ENCODE results near the gene HAO2. TPM values are rescaled to one million over a fixed set of nuclear protein-coding genes. Genes with fewer than 3 reads are reported as not detected.
"Not testable (repeated sequence)": the region's sequence is repeated elsewhere in the genome, so short reads cannot be mapped to it uniquely, and the experiment has no call there.

HAO2 gene
- total RNA-seq, 2 donors from 2014 or later = not detected

GRCh38 chr1:119374208-119374874 lies 5.8 kb downstream of the HAO2 start:
- Histone ChIP-seq H3K9ac (ENCODE audit: extremely low read depth, low read length, poor library complexity, severe bottlenecking) (no peak overlapping the region), H3K9me3 (ENCODE audit: control insufficient read depth, low read length) (no peaks in the 10 kb centered on the region), H3K4me1 (ENCODE audit: control insufficient read depth, insufficient read depth, low read length) (no peaks in the 10 kb centered on the region), H3K4me3 (ENCODE audit: low read length) (no peak overlapping the region), H3K27ac (ENCODE audit: low read depth, low read length) (no peak overlapping the region), H3K36me3 (ENCODE audit: control insufficient read depth, insufficient read depth, low read length) (no peaks in the 10 kb centered on the region), H3K27me3 (ENCODE audit: control insufficient read depth, insufficient read depth, low read length, poor library complexity, severe bottlenecking) (no peaks in the 10 kb centered on the region)
- no peaks in the 10 kb centered on the region for H3K9me3 Mint-ChIP-seq
- peaks cover 7% of the 10 kb centered on the region for H3K27me3 Mint-ChIP-seq (ENCODE audit: insufficient read depth)
- TF ChIP-seq, protein P1, sequence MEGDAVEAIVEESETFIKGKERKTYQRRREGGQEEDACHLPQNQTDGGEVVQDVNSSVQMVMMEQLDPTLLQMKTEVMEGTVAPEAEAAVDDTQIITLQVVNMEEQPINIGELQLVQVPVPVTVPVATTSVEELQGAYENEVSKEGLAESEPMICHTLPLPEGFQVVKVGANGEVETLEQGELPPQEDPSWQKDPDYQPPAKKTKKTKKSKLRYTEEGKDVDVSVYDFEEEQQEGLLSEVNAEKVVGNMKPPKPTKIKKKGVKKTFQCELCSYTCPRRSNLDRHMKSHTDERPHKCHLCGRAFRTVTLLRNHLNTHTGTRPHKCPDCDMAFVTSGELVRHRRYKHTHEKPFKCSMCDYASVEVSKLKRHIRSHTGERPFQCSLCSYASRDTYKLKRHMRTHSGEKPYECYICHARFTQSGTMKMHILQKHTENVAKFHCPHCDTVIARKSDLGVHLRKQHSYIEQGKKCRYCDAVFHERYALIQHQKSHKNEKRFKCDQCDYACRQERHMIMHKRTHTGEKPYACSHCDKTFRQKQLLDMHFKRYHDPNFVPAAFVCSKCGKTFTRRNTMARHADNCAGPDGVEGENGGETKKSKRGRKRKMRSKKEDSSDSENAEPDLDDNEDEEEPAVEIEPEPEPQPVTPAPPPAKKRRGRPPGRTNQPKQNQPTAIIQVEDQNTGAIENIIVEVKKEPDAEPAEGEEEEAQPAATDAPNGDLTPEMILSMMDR (conservative IDR thresholded peaks at IDR 0.05) = no peak
- no peaks in the 10 kb centered on the region for H3K36me3 Mint-ChIP-seq (ENCODE audit: low read depth)
- WGBS, 2 experiments (ENCODE audit: insufficient coverage in 1 of 2, insufficient read length in 1 of 2) = 71 to 100% methylated on average over 1 to 4 of the region's 4 CpGs
- no peak for DNase-seq
- H3K4me1 Mint-ChIP-seq = peaks cover 1% of the 10 kb centered on the region
- H3K4me3 Mint-ChIP-seq = no peak overlapping the region
- H3K27ac Mint-ChIP-seq = no peak overlapping the region

GRCh38 chr1:119375366-119375765 lies 6.8 kb downstream of the HAO2 start:
- Histone ChIP-seq H3K9me3 (ENCODE audit: control insufficient read depth, low read length) (no peaks in the 10 kb centered on the region), H3K36me3 (ENCODE audit: control insufficient read depth, insufficient read depth, low read length) (no peaks in the 10 kb centered on the region), H3K4me3 (ENCODE audit: low read length) (no peak overlapping the region), H3K27ac (ENCODE audit: low read depth, low read length) (no peak overlapping the region), H3K9ac (ENCODE audit: extremely low read depth, low read length, poor library complexity, severe bottlenecking) (no peak overlapping the region), H3K27me3 (ENCODE audit: control insufficient read depth, insufficient read depth, low read length, poor library complexity, severe bottlenecking) (no peaks in the 10 kb centered on the region), H3K4me1 (ENCODE audit: control insufficient read depth, insufficient read depth, low read length) (no peaks in the 10 kb centered on the region)
- Mint-ChIP-seq H3K4me3 (no peak overlapping the region), H3K36me3 (ENCODE audit: low read depth) (no peaks in the 10 kb centered on the region), H3K27ac (no peak overlapping the region), H3K9me3 (no peaks in the 10 kb centered on the region), H3K27me3 (ENCODE audit: insufficient read depth) (peaks cover 7% of the 10 kb centered on the region), H3K4me1 (peaks cover 1% of the 10 kb centered on the region)
- WGBS, 2 experiments (ENCODE audit: insufficient coverage in 1 of 2, insufficient read length in 1 of 2) = no CpG with 5 or more reads among the region's 1 CpG
- TF ChIP-seq, protein P1 (conservative IDR thresholded peaks at IDR 0.05) = no peak
- DNase-seq = no peak

DNA sequence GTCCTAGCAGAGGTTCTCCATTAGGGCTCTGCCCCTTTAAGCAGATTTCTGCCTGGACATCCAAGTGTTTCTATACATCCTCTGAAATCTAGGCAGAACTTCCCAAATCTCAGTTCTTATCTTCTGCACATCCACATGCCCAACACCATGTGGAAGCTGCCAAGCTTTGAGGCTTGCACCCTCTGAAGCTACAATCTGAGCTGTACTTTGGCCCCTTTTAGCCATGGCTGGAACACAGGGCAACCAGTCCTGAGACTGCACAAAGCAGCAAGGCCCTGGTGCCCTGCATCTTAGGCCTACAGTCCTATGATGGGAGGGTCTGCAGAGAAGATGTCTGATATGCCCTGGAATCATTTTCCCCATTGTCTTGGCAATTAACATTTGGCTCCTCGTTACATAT lies 8.0 kb downstream of the HAO2 start:
- Histone ChIP-seq H3K27me3 (ENCODE audit: control insufficient read depth, insufficient read depth, low read length, poor library complexity, severe bottlenecking) (no peaks in the 10 kb centered on the region), H3K9ac (ENCODE audit: extremely low read depth, low read length, poor library complexity, severe bottlenecking) (no peak overlapping the region), H3K27ac (ENCODE audit: low read depth, low read length) (no peak overlapping the region), H3K9me3 (ENCODE audit: control insufficient read depth, low read length) (no peaks in the 10 kb centered on the region), H3K4me1 (ENCODE audit: control insufficient read depth, insufficient read depth, low read length) (no peaks in the 10 kb centered on the region), H3K36me3 (ENCODE audit: control insufficient read depth, insufficient read depth, low read length) (no peaks in the 10 kb centered on the region), H3K4me3 (ENCODE audit: low read length) (no peak overlapping the region)
- H3K27me3 Mint-ChIP-seq (ENCODE audit: insufficient read depth) = peaks cover 7% of the 10 kb centered on the region
- no peak overlapping the region for H3K27ac Mint-ChIP-seq
- peaks cover 1% of the 10 kb centered on the region for H3K4me1 Mint-ChIP-seq
- 81 to 89% methylated on average over 1 of the region's 1 CpG for WGBS, 2 experiments (ENCODE audit: insufficient coverage in 1 of 2, insufficient read length in 1 of 2)
- H3K36me3 Mint-ChIP-seq (ENCODE audit: low read depth) = no peaks in the 10 kb centered on the region
- TF ChIP-seq, protein P1 (conservative IDR thresholded peaks at IDR 0.05) = no peak
- H3K9me3 Mint-ChIP-seq = no peaks in the 10 kb centered on the region
- H3K4me3 Mint-ChIP-seq = no peak overlapping the region
- DNase-seq = no peak

DNA sequence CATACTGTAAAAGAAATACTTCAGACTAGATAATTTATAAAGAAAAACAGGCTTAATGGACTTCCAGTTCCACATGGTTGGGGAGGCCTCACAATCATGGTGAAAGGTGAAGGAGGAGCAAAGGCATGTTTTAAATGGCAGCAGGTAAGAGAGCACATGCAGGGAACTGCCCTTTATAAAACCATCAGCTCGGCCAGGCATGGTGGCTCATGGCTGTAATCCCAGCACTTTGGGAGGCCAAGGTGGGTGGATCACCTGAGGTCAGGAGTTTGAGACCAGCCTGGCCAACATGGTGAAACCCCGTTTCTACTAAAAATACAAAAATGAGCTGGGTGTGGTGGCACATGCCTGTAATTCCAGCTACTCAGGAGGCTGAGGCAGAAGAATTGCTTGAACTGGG lies 9.0 kb downstream of the HAO2 start:
- DNase-seq; H3K27me3 ChIP-seq (ENCODE audit: control insufficient read depth, insufficient read depth, low read length, poor library complexity, severe bottlenecking); H3K9me3 Mint-ChIP-seq; H3K9ac ChIP-seq (ENCODE audit: extremely low read depth, low read length, poor library complexity, severe bottlenecking); H3K4me3 Mint-ChIP-seq; H3K4me3 ChIP-seq (ENCODE audit: low read length); H3K27ac ChIP-seq (ENCODE audit: low read depth, low read length); H3K4me1 Mint-ChIP-seq; H3K27me3 Mint-ChIP-seq (ENCODE audit: insufficient read depth); H3K27ac Mint-ChIP-seq; H3K9me3 ChIP-seq (ENCODE audit: control insufficient read depth, low read length); H3K36me3 Mint-ChIP-seq (ENCODE audit: low read depth); H3K36me3 ChIP-seq (ENCODE audit: control insufficient read depth, insufficient read depth, low read length); H3K4me1 ChIP-seq (ENCODE audit: control insufficient read depth, insufficient read depth, low read length): not testable (repeated sequence)
- WGBS, 2 experiments (ENCODE audit: insufficient coverage in 1 of 2, insufficient read length in 1 of 2) = 92 to 100% methylated on average over 1 to 2 of the region's 2 CpGs

Data from endodermal cell (in vitro differentiated cells).